WERI-Rb-1 (cell line): ENCODE measurements around the gene BBX.
A peak's percentile ranks its signal among the peaks of the same experiment; 100 is the strongest.

ENCODE experiments used
- DNase-seq: peaks from one replicate; pipeline ENCODE4 v3.0.0-alpha.2; 2020
- H3K27ac ChIP-seq: fragments of 250-450 bp; sonication (Bioruptor Pico); 2 replicates; pipeline ENCODE4 v1.5.1; 2020; ENCODE audit warnings: mild to moderate bottlenecking, moderate library complexity
- H3K27me3 ChIP-seq: fragments of 250-450 bp; sonication (Bioruptor Pico); 2 replicates; pipeline ENCODE4 v1.5.1; 2021; ENCODE audit warnings: mild to moderate bottlenecking, low read depth, moderate library complexity; ENCODE audit not compliant: insufficient read depth, severe bottlenecking
- H3K36me3 ChIP-seq: fragments of 250-450 bp; sonication (Bioruptor Pico); 2 replicates; pipeline ENCODE4 v1.5.1; 2020; ENCODE audit warnings: mild to moderate bottlenecking, moderate library complexity
- H3K4me3 ChIP-seq: 2 replicates; pipeline ENCODE4 v1.5.1; 2011; ENCODE audit warnings: low read depth, mild to moderate bottlenecking, control low read depth, low read length
- H3K9me3 ChIP-seq: fragments of 250-450 bp; sonication (Bioruptor Pico); 2 replicates; pipeline ENCODE4 v1.5.1; 2021; ENCODE audit warnings: mild to moderate bottlenecking, moderate library complexity; ENCODE audit not compliant: severe bottlenecking
- TF ChIP-seq, protein P1 (sequence below): IDR thresholded peaks from 2 replicates; pipeline ENCODE4 v1.5.1; 2011; ENCODE audit warnings: low read depth, mild to moderate bottlenecking, control low read depth, inconsistent platforms, low read length

BBX gene

DNA sequence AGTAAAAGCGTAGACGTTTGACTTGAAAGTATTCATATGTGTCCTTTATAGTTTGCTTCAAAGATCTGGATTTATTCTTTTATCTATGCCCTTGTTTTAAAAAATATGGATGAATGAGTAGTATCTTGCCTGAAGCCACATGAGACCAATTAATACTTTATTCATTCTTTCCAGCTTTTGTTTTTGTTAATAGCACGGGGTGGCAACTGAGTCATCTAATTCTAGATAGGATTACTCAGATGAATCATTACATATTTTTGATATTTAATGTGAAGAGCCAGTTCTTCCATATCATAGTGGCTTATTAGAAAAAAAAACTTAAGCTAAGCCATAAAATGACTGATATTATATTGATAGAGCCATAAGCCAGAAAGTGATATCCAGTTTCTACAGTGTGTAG, 121.9 kb downstream of the BBX start:
- Histone ChIP-seq H3K27ac (no peak overlapping the region), H3K4me3 (no peak overlapping the region), H3K9me3 (no peaks in the 10 kb centered on the region), H3K27me3 (no peaks in the 10 kb centered on the region), H3K36me3 (no peaks in the 10 kb centered on the region)
- TF ChIP-seq, protein P1, sequence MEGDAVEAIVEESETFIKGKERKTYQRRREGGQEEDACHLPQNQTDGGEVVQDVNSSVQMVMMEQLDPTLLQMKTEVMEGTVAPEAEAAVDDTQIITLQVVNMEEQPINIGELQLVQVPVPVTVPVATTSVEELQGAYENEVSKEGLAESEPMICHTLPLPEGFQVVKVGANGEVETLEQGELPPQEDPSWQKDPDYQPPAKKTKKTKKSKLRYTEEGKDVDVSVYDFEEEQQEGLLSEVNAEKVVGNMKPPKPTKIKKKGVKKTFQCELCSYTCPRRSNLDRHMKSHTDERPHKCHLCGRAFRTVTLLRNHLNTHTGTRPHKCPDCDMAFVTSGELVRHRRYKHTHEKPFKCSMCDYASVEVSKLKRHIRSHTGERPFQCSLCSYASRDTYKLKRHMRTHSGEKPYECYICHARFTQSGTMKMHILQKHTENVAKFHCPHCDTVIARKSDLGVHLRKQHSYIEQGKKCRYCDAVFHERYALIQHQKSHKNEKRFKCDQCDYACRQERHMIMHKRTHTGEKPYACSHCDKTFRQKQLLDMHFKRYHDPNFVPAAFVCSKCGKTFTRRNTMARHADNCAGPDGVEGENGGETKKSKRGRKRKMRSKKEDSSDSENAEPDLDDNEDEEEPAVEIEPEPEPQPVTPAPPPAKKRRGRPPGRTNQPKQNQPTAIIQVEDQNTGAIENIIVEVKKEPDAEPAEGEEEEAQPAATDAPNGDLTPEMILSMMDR, result no peak
- no peak for DNase-seq

DNA sequence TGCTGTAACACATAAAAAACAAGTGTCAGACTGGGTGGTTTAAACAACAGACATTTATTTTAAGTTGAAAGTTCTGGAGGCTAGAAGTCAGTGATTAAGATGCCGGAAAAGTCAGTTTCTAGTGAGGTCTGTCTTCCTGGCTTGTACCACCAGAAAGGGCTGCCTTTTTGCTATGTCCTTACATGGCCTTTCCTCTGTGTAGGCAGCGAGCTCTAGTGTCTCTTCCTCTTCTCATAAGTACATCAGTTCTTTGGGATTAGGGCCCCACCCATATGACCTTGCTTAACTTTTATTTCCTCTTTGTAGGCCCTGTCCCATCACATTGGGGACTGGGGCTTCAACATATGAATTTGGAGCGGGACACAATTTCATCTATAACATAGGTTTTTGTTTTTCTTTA, 128.0 kb downstream of the BBX start:
- Histone ChIP-seq H3K27ac (no peak overlapping the region), H3K27me3 (no peaks in the 10 kb centered on the region), H3K36me3 (no peaks in the 10 kb centered on the region), H3K9me3 (no peaks in the 10 kb centered on the region), H3K4me3 (no peak overlapping the region)
- DNase-seq, result no peak
- TF ChIP-seq, protein P1, result no peak

DNA sequence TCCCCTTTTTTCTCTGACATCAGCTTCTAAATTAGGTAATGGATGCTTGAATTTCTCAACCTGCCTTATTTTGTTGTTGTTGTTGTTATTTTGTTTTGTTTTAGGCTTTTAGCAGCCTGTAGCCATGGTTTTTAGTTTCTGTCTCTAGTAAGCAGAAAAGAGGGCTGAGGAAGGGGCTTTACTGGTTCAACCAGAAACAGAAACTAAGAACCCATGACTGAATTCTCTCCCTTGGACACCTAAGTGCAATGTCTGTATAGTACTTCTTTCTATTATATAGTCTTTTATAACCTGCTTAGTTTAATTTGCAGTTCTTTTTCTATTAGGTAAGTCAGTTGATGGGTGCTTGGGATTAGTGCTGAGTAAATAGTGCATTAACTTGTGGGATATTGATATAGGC, 129.0 kb downstream of the BBX start:
- no peak for DNase-seq
- no peaks in the 10 kb centered on the region for H3K27me3 ChIP-seq
- no peak overlapping the region for H3K4me3 ChIP-seq
- H3K9me3 ChIP-seq, result no peaks in the 10 kb centered on the region
- no peak overlapping the region for H3K27ac ChIP-seq
- TF ChIP-seq, protein P1, result no peak
- no peaks in the 10 kb centered on the region for H3K36me3 ChIP-seq

DNA sequence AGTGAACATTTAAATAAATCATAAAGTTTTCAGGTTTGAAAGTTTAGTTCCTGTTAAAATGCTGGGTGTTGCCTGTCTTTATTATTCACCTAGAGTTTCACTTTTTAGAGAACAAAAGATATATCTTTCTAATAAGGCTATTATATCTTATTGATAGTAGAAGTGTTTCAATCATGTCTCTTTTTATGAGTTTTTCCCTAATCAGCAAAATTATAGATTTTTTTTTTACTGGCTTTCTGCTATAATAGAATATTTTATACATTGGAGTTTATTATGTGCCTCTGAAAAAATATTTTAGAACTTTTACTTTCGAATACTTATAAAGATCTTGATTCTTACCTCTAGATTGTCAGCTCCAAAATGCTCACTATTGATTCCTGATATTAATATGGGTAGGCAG, 131.5 kb downstream of the BBX start:
- Histone ChIP-seq H3K27me3 (no peaks in the 10 kb centered on the region), H3K4me3 (no peak overlapping the region), H3K36me3 (no peaks in the 10 kb centered on the region), H3K9me3 (no peaks in the 10 kb centered on the region), H3K27ac (no peak overlapping the region)
- TF ChIP-seq, protein P1, result no peak
- DNase-seq, result no peak

DNA sequence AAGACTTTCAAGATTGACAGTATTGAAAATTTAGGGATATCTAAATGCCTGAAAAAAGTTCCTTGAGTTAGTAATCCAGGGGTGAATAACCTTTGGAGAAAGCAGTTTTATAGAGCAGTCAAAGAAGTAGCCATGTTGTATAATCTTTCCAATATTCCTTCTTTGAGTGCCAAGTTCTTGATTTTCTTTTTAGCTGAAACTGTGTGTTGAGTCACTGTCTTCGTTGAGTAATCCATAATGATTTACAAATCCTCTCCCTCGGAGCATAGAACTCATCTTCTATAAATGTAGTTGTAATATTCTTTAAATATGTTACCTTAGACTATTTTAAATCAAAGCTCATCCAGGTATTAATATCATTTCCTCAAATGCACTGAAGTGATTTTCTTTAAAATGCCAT, 135.2 kb downstream of the BBX start:
- H3K4me3 ChIP-seq, result no peak overlapping the region
- H3K27me3 ChIP-seq, result no peaks in the 10 kb centered on the region
- H3K36me3 ChIP-seq, result no peaks in the 10 kb centered on the region
- H3K27ac ChIP-seq, result no peak overlapping the region
- TF ChIP-seq, protein P1, result no peak
- DNase-seq, result no peak
- H3K9me3 ChIP-seq, result no peaks in the 10 kb centered on the region

DNA sequence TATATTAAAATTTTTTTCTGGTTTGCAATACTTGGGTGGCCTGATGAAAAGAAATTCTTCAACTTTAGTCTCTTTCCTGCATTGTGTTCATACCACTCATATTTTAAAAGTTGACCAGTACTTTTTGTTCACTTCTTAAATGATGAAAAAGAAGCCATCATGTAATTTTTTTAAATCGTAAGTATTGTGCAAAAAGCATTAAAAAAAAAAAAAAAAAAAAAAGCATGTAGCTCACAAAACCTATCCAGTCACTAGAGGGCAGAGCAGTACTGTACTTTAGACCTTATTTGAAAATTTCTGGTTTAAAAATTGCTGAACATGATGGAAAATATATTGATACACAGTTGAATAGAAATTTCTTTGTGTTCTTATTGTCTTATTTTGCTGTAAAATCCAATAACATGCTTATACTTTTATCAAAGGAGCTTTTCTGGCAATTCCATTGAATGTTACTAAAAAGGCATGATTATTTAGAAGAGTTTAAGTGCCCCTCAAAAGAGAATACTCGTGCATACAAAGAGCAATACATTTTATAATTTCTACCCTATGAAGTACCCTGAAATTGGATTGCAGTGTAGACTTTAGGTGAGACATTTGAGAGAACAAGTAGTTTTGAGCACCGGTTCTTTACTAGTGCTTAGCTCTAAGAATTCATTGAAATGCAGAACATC, 137.7 kb downstream of the BBX start:
- no peak for DNase-seq
- no peaks in the 10 kb centered on the region for H3K27me3 ChIP-seq
- no peak overlapping the region for H3K4me3 ChIP-seq
- no peaks in the 10 kb centered on the region for H3K36me3 ChIP-seq
- TF ChIP-seq, protein P1, result 0 out of 2 replicates have a peak, but pooled peaks have one; percentile 25
- no peaks in the 10 kb centered on the region for H3K9me3 ChIP-seq
- no peak overlapping the region for H3K27ac ChIP-seq
